HG03097 (cell line): ENCODE results near the gene IRF3.
"Not testable (repeated sequence)": the region's sequence is repeated elsewhere in the genome, so short reads cannot be mapped to it uniquely, and the experiment has no call there.

Experiments used
- ATAC-seq: cut with Tn5 transposase; IDR thresholded peaks from one replicate; pipeline ENCODE4 v1.9.1; 2021; ENCODE audit not compliant: unreplicated experiment, low FRiP score

IRF3 gene

DNA sequence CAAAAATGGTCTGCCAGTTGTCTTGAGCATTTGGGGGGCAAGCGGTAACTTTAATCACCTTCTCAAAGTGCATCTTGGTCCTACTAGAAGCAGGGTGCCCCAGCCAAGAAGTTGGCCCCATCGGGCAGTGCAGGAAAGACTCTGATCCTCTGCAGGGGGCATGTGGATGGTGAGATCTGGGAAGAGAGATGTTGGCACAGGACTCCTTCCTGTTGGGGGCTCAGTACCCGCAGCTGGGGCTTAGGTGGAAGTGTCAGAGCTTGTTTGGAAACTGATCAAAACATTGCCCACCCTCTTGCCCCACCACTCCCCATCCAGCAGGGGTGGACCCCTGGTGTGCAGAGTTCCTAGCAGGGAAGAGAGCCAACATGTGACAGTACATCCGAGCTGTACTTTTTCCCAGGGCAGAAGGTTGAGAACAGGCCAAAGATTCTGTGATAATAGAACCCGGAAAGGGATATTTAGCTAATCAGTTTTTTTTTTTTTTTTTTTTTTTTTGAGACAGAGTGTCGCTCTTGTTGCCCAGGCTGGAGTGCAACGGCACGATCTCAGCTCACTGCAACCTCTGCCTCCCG lies 34.6 kb downstream of the IRF3 start:
- no peak for ATAC-seq

DNA sequence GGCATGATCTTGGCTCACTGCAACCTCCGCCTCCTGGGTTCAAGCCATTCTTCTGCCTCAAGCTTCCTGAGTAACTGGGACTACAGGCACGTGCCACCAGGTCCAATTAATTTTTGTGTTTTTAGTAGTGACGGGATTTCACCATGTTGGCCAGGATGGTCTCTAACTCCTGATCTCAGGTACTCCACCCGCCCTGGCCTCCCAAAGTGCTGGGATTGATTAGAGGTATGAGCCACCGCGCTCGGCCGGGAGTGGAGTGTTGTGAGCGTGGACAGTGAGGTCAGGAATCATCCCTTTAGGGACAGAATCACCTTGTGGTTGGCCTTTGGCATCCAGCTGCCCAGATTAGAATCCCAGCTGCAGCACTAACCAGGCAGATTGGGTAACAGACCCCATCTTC lies 36.0 kb downstream of the IRF3 start:
- no peak for ATAC-seq

DNA sequence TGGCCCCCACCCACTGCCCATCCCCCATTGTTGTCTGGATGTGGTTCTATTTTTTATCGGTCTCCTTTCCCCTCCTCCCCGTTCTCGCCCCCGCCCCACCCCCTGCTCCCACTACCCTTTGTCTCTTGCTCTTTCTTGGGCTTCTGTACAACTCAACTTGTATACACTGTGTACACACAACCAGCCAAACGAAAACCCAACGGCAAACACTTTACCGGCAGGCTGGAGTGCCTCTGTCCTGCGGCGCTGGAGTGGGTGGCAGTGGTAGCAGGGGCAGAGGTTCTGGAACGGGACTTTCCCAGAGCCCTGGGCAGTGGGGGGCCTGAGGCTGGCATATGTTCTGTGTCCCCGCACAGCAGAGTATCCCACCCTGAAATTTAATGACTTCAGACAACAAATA lies 39.4 kb downstream of the IRF3 start:
- no peak for ATAC-seq

DNA sequence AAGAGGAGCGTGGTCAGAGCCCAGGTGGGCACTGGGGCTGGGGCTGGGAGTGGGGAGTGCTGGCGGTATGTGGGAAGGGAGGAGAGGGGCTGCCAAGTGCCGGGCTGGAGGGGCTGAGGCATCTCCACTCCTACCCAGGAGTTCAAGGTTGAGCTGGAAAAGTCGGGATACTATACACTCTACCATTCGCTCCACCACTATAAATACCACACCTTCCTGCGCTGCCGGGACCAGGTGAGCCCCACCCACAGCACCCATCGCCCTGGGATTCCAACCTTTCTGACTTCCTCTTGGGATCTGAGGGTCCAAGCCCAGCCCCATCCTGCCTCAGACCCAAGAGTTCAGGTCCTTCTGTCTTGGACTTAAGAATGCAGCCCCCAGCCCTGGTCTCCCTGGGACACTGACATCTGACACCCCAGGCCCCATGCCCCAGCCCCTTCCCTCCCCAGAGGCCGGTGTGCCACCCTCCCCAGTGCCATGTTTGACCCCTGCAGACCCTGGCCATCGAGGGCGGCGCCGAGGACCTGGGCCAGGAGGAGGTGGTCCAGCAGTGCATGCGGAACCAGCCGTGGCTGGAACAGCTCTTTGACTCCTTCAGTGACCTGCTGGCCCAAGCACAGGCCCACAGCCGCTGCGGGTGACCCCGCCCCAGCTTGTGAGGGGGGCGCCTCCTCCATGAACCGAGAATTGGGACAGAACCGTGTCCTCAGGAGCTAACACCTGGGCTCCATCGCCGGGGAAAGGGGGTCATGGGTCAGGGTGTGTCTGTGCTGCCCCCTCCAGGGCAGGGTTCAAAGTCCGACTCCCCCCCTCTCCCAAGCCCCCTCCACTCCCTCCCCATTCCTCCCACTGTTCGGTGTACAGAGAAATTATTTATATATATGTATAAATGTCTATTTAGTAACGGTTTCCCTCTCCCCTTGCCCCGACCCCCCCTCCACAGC lies 40.4 kb downstream of the IRF3 start:
- no peak for ATAC-seq

DNA sequence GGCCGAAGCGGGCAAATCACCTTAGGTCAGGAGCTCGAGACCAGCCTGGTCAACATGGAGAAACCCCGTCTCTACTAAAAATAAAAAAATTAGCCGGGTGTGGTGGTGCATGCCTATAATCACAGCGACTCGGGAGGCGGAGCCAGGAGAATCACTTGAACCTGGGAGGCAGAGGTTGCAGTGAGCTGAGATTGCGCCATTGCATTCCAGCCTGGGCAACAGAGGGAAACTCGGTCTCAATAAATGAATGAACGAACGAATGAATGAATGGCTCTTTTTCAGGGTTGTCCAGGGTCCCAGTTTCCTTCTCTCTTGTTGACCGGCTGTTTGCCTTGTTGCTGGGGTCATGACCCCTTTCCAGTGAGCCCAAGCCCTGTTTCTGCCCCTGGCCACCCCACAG lies 47.8 kb downstream of the IRF3 start:
- ATAC-seq = not testable (repeated sequence)

DNA sequence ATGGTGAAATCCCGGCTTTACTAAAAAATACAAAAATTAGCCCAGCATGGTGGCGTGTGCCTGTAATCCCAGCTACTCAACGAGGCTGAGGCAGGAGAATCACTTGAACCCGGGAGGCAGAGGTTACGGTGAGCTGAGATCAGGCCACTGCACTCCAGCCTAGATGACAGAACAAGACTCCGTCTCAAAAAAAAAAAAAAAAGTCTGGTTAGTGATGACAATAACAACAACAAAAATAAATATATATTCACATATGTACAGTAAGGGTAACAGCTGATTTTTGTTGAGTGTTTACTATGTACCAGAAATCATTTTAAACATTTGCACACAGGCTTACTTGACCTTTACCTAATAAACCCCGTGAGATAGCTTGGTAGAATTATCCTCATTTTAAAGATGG lies 48.7 kb downstream of the IRF3 start:
- ATAC-seq = no peak

DNA sequence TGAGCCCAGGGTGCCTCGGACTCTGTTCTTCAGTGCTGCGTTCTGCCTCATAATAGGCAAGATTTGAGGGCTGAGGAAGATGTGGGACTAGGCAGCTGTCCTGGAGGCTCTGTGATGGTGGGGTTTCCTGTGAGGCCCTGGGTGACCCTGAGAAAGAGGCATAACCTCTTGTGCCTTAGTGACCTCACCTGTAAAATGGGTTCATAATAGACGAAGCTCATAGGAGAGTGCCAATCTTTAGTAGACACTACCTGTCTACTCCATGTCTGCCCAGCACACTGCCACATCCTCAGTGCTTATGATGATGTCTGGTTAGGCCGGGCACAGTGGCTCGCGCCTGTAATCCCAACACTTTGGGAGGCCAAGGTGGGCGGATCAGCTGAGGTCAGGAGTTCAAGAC lies 49.1 kb downstream of the IRF3 start:
- no peak for ATAC-seq

DNA sequence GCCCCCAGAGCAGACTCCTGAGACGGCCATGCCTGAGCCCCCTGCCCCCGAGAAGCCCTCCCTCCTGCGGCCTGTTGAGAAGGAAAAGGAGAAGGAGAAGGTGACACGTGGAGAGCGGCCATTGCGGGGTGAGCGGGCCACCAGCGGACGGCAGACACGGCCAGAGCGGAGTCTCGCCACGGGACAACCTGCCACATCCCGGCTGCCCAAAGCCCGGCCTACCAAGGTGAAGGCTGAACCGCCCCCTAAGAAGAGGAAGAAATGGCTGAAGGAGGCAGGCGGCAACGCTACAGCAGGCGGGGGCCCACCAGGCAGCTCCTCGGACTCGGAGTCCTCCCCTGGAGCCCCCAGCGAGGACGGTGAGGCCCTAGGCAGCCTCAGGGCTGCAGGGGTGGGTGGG lies 49.8 kb downstream of the IRF3 start:
- ATAC-seq = no peak

DNA sequence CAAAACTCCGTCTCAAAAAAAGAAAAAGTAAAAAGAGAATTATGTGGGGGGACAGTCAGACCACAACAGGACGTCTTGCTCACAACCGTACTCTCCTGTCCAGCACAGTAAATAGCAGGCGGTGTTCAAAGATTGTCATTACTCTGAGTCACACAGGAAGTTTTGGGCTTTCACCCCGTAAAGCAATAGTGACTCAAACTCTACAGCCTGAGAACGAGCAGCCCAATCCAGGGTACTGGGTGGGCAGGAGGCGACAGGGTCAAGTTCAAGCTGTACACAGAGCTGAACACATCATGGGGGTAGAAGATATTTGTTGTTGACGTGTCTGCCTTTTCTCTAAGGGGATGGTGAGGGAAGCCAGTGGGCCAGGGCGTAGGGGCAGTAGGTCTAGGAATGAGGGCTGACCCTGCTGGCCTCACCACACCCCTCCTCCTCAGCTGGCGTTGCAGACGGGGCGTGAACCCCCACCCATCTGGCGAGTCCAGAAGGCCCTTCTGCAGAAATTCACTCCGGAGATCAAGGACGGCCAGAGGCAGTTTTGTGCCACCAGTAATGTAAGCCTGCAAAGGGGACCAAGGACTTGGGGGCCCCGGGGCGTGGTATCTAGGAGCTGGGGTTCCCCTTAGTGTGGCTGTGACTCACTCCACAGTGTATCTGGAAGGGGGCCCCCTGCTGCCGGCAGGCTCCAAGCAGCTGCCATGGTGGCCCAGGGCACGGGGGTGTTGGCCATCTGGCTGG lies 51.4 kb downstream of the IRF3 start:
- ATAC-seq = no peak

DNA sequence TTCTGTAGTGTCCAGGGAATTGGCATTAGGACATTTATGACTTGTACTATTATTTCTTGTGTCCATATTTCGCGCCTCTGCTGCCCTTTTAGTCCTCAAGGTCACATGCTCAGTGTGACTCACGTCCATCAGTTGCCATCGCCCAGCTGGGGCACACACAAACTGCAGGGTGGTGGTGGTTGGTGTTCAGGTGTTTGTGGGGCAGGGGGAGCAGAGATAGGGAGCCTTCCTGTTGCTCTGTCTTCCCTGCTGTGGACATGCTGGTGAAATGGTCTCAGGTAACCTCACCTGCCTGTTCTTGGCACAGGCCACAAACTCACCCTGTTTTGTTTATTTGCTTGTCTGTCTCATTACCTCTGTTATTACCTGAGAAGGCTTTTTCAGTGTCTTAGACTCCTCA lies 52.3 kb downstream of the IRF3 start:
- no peak for ATAC-seq
